Measurements from ENCODE around the gene CDHR2. TPM values are rescaled to one million over a fixed set of nuclear protein-coding genes. Genes with fewer than 3 reads are reported as not detected.

The CDHR2 gene
- total RNA-seq, 3 donors from 2014 or later (not counting 1 experiment from before 2014, with no cell fraction given) = 0.75 to 2.2 (median 1.8) TPM

- intact Hi-C loops (cut with micrococcal nuclease) = no loop called here
- 23% methylated on average over 58 of the region's 59 CpGs for WGBS (ENCODE audit: insufficient coverage)
These were observed 70.6 kb downstream of the CDHR2 start for GRCh38 chr5:176619569-176620332.

DNA sequence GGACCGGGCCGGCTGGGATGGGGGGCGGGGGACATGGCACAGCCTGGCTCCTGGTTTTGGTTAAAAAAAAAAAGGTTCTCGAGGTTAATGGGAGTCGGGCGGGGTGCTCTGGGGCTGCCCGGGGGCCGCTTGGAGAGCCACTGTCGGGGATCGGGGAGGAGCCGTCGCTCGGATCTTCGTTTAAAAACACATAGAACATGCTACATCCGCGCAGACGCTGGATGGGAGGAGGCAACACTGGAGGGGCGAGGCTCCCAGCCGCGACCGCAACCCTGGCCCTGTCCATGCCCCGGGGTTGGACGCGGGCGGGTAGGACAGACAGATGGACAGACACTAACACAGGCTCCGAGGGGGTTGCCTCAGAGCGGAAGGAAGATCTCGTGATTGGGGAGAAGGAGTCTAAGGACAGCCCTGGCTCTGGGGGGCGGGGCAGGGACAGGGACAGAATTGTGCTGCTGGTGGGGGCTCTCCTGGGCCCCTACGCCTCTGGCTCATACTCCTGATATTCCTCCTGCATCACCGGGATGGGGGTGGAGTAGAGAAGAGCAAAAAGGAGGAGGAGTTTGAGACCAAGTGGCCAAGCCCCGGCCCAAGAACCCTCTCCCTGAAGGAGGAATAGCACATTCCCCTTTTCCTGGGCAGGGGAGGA is 71.3 kb downstream of the CDHR2 start:
- H3K36me3 Mint-ChIP-seq = no peaks in the 10 kb centered on the region
- H3K4me3 Mint-ChIP-seq = peak overlapping the region; percentile 73
- peak in 1 of 2 donors; percentile 41 for DNase-seq
- peaks cover 7 to 19% of the 10 kb centered on the region in 2 donors for H3K4me1 Mint-ChIP-seq
- intact Hi-C loops (cut with micrococcal nuclease) = no loop called here
- H3K9me3 Mint-ChIP-seq = no peaks in the 10 kb centered on the region
- Histone ChIP-seq H3K36me3 (ENCODE audit: control insufficient read depth, insufficient read depth, low read length) (no peaks in the 10 kb centered on the region), H3K27ac (ENCODE audit: low read length) (no peak overlapping the region), H3K27me3 (ENCODE audit: control insufficient read depth, insufficient read depth, low read length) (peaks cover 35% of the 10 kb centered on the region), H3K4me1 (ENCODE audit: control insufficient read depth, insufficient read depth, low read length) (peaks cover 32% of the 10 kb centered on the region), H3K4me3 (ENCODE audit: low read length) (no peak overlapping the region), H3K9me3 (ENCODE audit: control insufficient read depth, insufficient read depth, low read length) (no peaks in the 10 kb centered on the region)
- peak in 2 of 3 donors; percentile 9 to 13 for ATAC-seq
- H3K27me3 Mint-ChIP-seq (ENCODE audit: low read depth in 2 of 2) = peaks cover 29 to 48% of the 10 kb centered on the region in 2 donors
- TF ChIP-seq CTCF (IDR thresholded peaks at IDR 0.05) = no peak
- peak overlapping the region in 1 of 2 donors; percentile 64 for H3K27ac Mint-ChIP-seq
- 7% methylated on average over 32 of the region's 32 CpGs for WGBS (ENCODE audit: insufficient coverage)

More at GRCh38 chr5:176619569-176620332, 70.6 kb downstream of the CDHR2 start:
- peaks cover 31 to 51% of the 10 kb centered on the region in 2 donors for H3K27me3 Mint-ChIP-seq (ENCODE audit: low read depth in 2 of 2)
- H3K9me3 Mint-ChIP-seq = no peaks in the 10 kb centered on the region
- ATAC-seq (no peak), DNase-seq (no peak)
- no peaks in the 10 kb centered on the region for H3K36me3 ChIP-seq (ENCODE audit: control insufficient read depth, insufficient read depth, low read length)
- H3K9me3 ChIP-seq (ENCODE audit: control insufficient read depth, insufficient read depth, low read length) = no peaks in the 10 kb centered on the region
- no peak overlapping the region for H3K27ac ChIP-seq (ENCODE audit: low read length)
- peaks cover 33% of the 10 kb centered on the region for H3K27me3 ChIP-seq (ENCODE audit: control insufficient read depth, insufficient read depth, low read length)
- H3K4me3 ChIP-seq (ENCODE audit: low read length) = no peak overlapping the region
- H3K4me3 Mint-ChIP-seq = peak overlapping the region; percentile 73
- H3K27ac Mint-ChIP-seq = peak overlapping the region in 1 of 2 donors; percentile 64
- H3K4me1 Mint-ChIP-seq = peaks cover 7 to 19% of the 10 kb centered on the region in 2 donors
- no peak for TF ChIP-seq CTCF (IDR thresholded peaks at IDR 0.05)
- no peaks in the 10 kb centered on the region for H3K36me3 Mint-ChIP-seq
- peaks cover 32% of the 10 kb centered on the region for H3K4me1 ChIP-seq (ENCODE audit: control insufficient read depth, insufficient read depth, low read length)

DNA sequence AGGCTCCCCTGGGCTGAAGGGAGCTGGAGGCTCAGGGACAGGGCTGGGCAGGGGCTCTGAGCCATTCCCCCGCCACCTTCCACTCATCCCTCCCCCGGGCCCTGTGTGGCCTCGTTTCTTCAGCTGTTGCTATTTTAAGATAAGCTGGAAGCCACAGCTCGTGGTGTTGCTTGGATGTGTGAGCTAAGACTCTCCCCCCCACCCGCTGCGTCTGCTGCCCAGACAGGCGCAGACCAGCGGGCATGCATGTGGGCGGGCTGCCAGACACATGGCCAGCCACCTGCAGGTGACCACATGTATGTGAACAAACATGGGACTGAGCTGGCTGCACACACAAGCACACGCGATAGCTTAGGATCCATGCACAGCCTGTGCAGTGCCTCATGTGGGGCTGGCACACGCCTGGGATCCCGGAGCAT is 72.5 kb downstream of the CDHR2 start:
- Histone ChIP-seq H3K4me3 (ENCODE audit: low read length) (no peak overlapping the region), H3K27me3 (ENCODE audit: control insufficient read depth, insufficient read depth, low read length) (peaks cover 36% of the 10 kb centered on the region), H3K36me3 (ENCODE audit: control insufficient read depth, insufficient read depth, low read length) (no peaks in the 10 kb centered on the region), H3K9me3 (ENCODE audit: control insufficient read depth, insufficient read depth, low read length) (no peaks in the 10 kb centered on the region), H3K4me1 (ENCODE audit: control insufficient read depth, insufficient read depth, low read length) (peaks cover 32% of the 10 kb centered on the region), H3K27ac (ENCODE audit: low read length) (no peak overlapping the region)
- ATAC-seq (peak in 1 of 3 donors; percentile 13), DNase-seq (no peak)
- Mint-ChIP-seq H3K27ac (no peak overlapping the region), H3K9me3 (no peaks in the 10 kb centered on the region), H3K27me3 (ENCODE audit: low read depth in 2 of 2) (peaks cover 31 to 46% of the 10 kb centered on the region in 2 donors), H3K4me3 (no peak overlapping the region), H3K4me1 (peaks cover 7 to 19% of the 10 kb centered on the region in 2 donors), H3K36me3 (no peaks in the 10 kb centered on the region)
- 47% methylated on average over 13 of the region's 13 CpGs for WGBS (ENCODE audit: insufficient coverage)
- no peak for TF ChIP-seq CTCF (IDR thresholded peaks at IDR 0.05)
- intact Hi-C loops (cut with micrococcal nuclease) = no loop called here
